HG03025 (cell line): Measurements from ENCODE around the gene SDCBP2.
"Not testable (repeated sequence)": the region's sequence is repeated elsewhere in the genome, so short reads cannot be mapped to it uniquely, and the experiment has no call there.

Experiments used
- ATAC-seq: cut with Tn5 transposase; IDR thresholded peaks from one replicate; pipeline ENCODE4 v1.9.1; 2021; ENCODE audit warnings: mild to moderate bottlenecking, moderate library complexity; ENCODE audit not compliant: unreplicated experiment, low FRiP score

Gene SDCBP2

GRCh38 chr20:1360094-1360846 is 31.3 kb upstream of the SDCBP2 start:
- ATAC-seq = no peak

- ATAC-seq = no peak
Observed at GRCh38 chr20:1357921-1358671, 29.2 kb upstream of the SDCBP2 start.

- ATAC-seq = no peak
Observed at GRCh38 chr20:1353956-1354355, 25.0 kb upstream of the SDCBP2 start.

- no peak for ATAC-seq
Observed at GRCh38 chr20:1346315-1346969, 17.5 kb upstream of the SDCBP2 start.

- no peak for ATAC-seq
Observed at GRCh38 chr20:1345756-1346093, 16.8 kb upstream of the SDCBP2 start.

- ATAC-seq = no peak
Observed at GRCh38 chr20:1345030-1345755, 16.3 kb upstream of the SDCBP2 start.

GRCh38 chr20:1343446-1344124 is 14.6 kb upstream of the SDCBP2 start:
- not testable (repeated sequence) for ATAC-seq

GRCh38 chr20:1341561-1342265 is 12.8 kb upstream of the SDCBP2 start:
- ATAC-seq = no peak

GRCh38 chr20:1338801-1339200 is 9.9 kb upstream of the SDCBP2 start:
- ATAC-seq = no peak

- ATAC-seq = no peak
Observed at GRCh38 chr20:1338096-1338495, 9.2 kb upstream of the SDCBP2 start.

- ATAC-seq = no peak
Observed at GRCh38 chr20:1337441-1337840, 8.5 kb upstream of the SDCBP2 start.

GRCh38 chr20:1336699-1337367 is 7.9 kb upstream of the SDCBP2 start:
- ATAC-seq = no peak

- no peak for ATAC-seq
Observed at GRCh38 chr20:1335961-1336698, 7.2 kb upstream of the SDCBP2 start.

- ATAC-seq = no peak
Observed at GRCh38 chr20:1334761-1335160, 5.8 kb upstream of the SDCBP2 start.

- no peak for ATAC-seq
Observed at GRCh38 chr20:1334370-1334731, 5.4 kb upstream of the SDCBP2 start.

- no peak for ATAC-seq
Observed at GRCh38 chr20:1333462-1334369, 4.8 kb upstream of the SDCBP2 start.

- ATAC-seq = no peak
Observed at GRCh38 chr20:1332749-1333300, 3.9 kb upstream of the SDCBP2 start.
